Measurements from ENCODE around the gene PNMA8A.

DNA sequence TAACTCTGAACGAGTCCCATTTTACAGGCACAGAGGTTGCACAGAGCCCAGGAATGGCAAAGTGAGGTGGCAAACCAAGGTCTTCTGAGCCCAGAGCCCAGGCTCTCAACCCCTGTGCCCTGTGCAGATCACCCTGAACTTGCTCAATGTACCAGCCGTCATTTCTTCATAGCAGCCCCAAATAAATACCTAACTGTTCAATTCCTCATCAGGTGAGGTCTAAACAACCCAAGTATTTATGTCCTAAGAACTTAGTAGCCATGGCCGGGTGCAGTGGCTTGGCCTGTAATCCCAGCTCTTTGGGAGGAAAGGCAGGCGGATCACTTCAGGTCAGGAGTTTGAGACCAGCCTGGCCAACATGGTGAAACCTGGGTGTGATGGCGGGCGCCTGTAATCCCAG lies 46.1 kb upstream of the PNMA8A start:
- TF ChIP-seq CEBPB (IDR thresholded peaks at IDR 0.05; ENCODE audit: borderline replicate concordance in 1 of 2, low read depth in 2 of 2, low read length in 2 of 2), result no peak
- TF ChIP-seq HDGF (IDR thresholded peaks at IDR 0.05), result no peak
- no peak for TF ChIP-seq CTCF (IDR thresholded peaks at IDR 0.05 in 2 of 3, conservative IDR thresholded peaks at IDR 0.05 in 1 of 3; ENCODE audit: control insufficient read depth in 2 of 3, extremely low read depth in 1 of 3, insufficient read depth in 1 of 3, low read depth in 3 of 3, low read length in 3 of 3)
- no peak for TF ChIP-seq RCOR1 (conservative IDR thresholded peaks at IDR 0.05; ENCODE audit: low read depth, low read length)
- no peak for TF ChIP-seq FOXM1 (IDR thresholded peaks at IDR 0.05; ENCODE audit: low read depth, low read length)
- no peak for TF ChIP-seq IKZF2 (IDR thresholded peaks at IDR 0.05)
- TF ChIP-seq, protein P1, sequence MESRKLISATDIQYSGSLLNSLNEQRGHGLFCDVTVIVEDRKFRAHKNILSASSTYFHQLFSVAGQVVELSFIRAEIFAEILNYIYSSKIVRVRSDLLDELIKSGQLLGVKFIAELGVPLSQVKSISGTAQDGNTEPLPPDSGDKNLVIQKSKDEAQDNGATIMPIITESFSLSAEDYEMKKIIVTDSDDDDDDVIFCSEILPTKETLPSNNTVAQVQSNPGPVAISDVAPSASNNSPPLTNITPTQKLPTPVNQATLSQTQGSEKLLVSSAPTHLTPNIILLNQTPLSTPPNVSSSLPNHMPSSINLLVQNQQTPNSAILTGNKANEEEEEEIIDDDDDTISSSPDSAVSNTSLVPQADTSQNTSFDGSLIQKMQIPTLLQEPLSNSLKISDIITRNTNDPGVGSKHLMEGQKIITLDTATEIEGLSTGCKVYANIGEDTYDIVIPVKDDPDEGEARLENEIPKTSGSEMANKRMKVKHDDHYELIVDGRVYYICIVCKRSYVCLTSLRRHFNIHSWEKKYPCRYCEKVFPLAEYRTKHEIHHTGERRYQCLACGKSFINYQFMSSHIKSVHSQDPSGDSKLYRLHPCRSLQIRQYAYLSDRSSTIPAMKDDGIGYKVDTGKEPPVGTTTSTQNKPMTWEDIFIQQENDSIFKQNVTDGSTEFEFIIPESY (IDR thresholded peaks at IDR 0.05), result no peak
- TF ChIP-seq E2F4 (IDR thresholded peaks at IDR 0.05; ENCODE audit: low read depth, low read length), result no peak
- TF ChIP-seq TAF1 (IDR thresholded peaks at IDR 0.05; ENCODE audit: borderline replicate concordance, low read depth, low read length), result no peak
- TF ChIP-seq, protein P2, sequence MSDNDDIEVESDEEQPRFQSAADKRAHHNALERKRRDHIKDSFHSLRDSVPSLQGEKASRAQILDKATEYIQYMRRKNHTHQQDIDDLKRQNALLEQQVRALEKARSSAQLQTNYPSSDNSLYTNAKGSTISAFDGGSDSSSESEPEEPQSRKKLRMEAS (IDR thresholded peaks at IDR 0.05; ENCODE audit: low read depth, low read length), result no peak
- TF ChIP-seq IKZF1 (conservative IDR thresholded peaks at IDR 0.05), result no peak
- no peak for TF ChIP-seq GATAD2B (conservative IDR thresholded peaks at IDR 0.05; ENCODE audit: low read depth)
- no peak for TF ChIP-seq POLR2AphosphoS5 (IDR thresholded peaks at IDR 0.05; ENCODE audit: low read length)
- no peak for TF ChIP-seq EP300 (IDR thresholded peaks at IDR 0.05; ENCODE audit: borderline replicate concordance in 1 of 2, control insufficient read depth in 1 of 2, low read depth in 2 of 2, low read length in 2 of 2)

All from GM12878 (cell line).